GM10266 (cell line): ENCODE data around the gene PALMD.

ENCODE experiments used
- DNase-seq: peaks from one replicate; pipeline ENCODE4 v3.0.0; 2012; ENCODE audit errors: extremely low spot score
- CTCF ChIP-seq: IDR thresholded peaks from 2 replicates; pipeline ENCODE4 v1.5.1; 2012; ENCODE audit warnings: mild to moderate bottlenecking, low read depth; ENCODE audit not compliant: control insufficient read depth, insufficient read depth; ENCODE audit errors: missing control alignments

PALMD gene

GRCh38 chr1:99642053-99642452, 3.9 kb upstream of the PALMD start:
- no peak for TF ChIP-seq CTCF
- no peak for DNase-seq

- DNase-seq = no peak
- TF ChIP-seq CTCF = no peak
Measured at GRCh38 chr1:99643021-99643779, 2.7 kb upstream of the PALMD start.

GRCh38 chr1:99644279-99645004, 1.5 kb upstream of the PALMD start:
- no peak for TF ChIP-seq CTCF
- DNase-seq = no peak

- TF ChIP-seq CTCF = no peak
- DNase-seq = no peak
Measured at GRCh38 chr1:99645203-99645602, 710 bp upstream of the PALMD start.

- no peak for TF ChIP-seq CTCF
- no peak for DNase-seq
Measured at GRCh38 chr1:99646868-99647267, 955 bp downstream of the PALMD start.

GRCh38 chr1:99647490-99647889, 1.6 kb downstream of the PALMD start:
- no peak for DNase-seq
- no peak for TF ChIP-seq CTCF

GRCh38 chr1:99648107-99648506, 2.2 kb downstream of the PALMD start:
- TF ChIP-seq CTCF = peak; percentile 5
- DNase-seq = no peak
